Measurements from ENCODE around the gene ADAM22.

ADAM22 gene

GRCh38 chr7:88176190-88176589, 242.1 kb downstream of the ADAM22 start:
- H3K79me2 ChIP-seq (ENCODE audit: control insufficient read depth, low read length), result no peaks in the 10 kb centered on the region
- no peaks in the 10 kb centered on the region for H3F3A ChIP-seq (ENCODE audit: control insufficient read depth, insufficient read depth)

GRCh38 chr7:88183051-88183450, 249.0 kb downstream of the ADAM22 start:
- no peaks in the 10 kb centered on the region for H3K36me3 ChIP-seq (ENCODE audit: control insufficient read depth, low read length)
- H3K4me2 ChIP-seq (ENCODE audit: low read length), result no peak overlapping the region
- H3K9me2 ChIP-seq (replicated peaks; ENCODE audit: control insufficient read depth, low read length), result no peaks in the 10 kb centered on the region
- H3K4me1 ChIP-seq (ENCODE audit: control insufficient read depth, low read length), result no peaks in the 10 kb centered on the region
- no peak overlapping the region for H3K27ac ChIP-seq (ENCODE audit: low read depth, low read length)
- H4K20me1 ChIP-seq (ENCODE audit: control insufficient read depth, insufficient read depth, low read depth, low read length), result no peaks in the 10 kb centered on the region
- H3F3A ChIP-seq (ENCODE audit: control insufficient read depth, insufficient read depth), result no peaks in the 10 kb centered on the region
- no peak overlapping the region for H3K4me3 ChIP-seq (ENCODE audit: low read length)
- no peaks in the 10 kb centered on the region for H3K79me2 ChIP-seq (ENCODE audit: control insufficient read depth, low read length)
- peaks cover 4% of the 10 kb centered on the region; the same call in 1 of the 2 replicates for H3K27me3 ChIP-seq (ENCODE audit: control insufficient read depth, low read length)
- H3K9me3 ChIP-seq (ENCODE audit: control insufficient read depth, insufficient read depth, low read length), result no peaks in the 10 kb centered on the region
- TF ChIP-seq CTCF (IDR thresholded peaks at IDR 0.05; ENCODE audit: low read depth, low read length, poor library complexity, severe bottlenecking) (no peak), EZH2phosphoT487 (IDR thresholded peaks at IDR 0.05; ENCODE audit: borderline replicate concordance, low read length) (no peak)

More at GRCh38 chr7:88176190-88176589, 242.1 kb downstream of the ADAM22 start:
- Histone ChIP-seq H4K20me1 (ENCODE audit: control insufficient read depth, insufficient read depth, low read depth, low read length) (no peaks in the 10 kb centered on the region), H3K9me3 (ENCODE audit: control insufficient read depth, insufficient read depth, low read length) (no peaks in the 10 kb centered on the region), H3K9me2 (replicated peaks; ENCODE audit: control insufficient read depth, low read length) (no peaks in the 10 kb centered on the region), H3K4me3 (ENCODE audit: low read length) (no peak overlapping the region), H3K36me3 (ENCODE audit: control insufficient read depth, low read length) (no peaks in the 10 kb centered on the region), H3K4me2 (ENCODE audit: low read length) (no peak overlapping the region), H3K27ac (ENCODE audit: low read depth, low read length) (no peak overlapping the region), H3K4me1 (ENCODE audit: control insufficient read depth, low read length) (no peaks in the 10 kb centered on the region), H3K27me3 (ENCODE audit: control insufficient read depth, low read length) (peaks cover 4% of the 10 kb centered on the region; the same call in 1 of the 2 replicates)
- TF ChIP-seq CTCF (IDR thresholded peaks at IDR 0.05; ENCODE audit: low read depth, low read length, poor library complexity, severe bottlenecking) (no peak), EZH2phosphoT487 (IDR thresholded peaks at IDR 0.05; ENCODE audit: borderline replicate concordance, low read length) (no peak)

GRCh38 chr7:88184848-88185304, 250.8 kb downstream of the ADAM22 start:
- H3K4me2 ChIP-seq (ENCODE audit: low read length), result no peak overlapping the region

More at GRCh38 chr7:88184848-88185304, 250.8 kb downstream of the ADAM22 start:
- TF ChIP-seq EZH2phosphoT487 (IDR thresholded peaks at IDR 0.05; ENCODE audit: borderline replicate concordance, low read length) (no peak), CTCF (IDR thresholded peaks at IDR 0.05; ENCODE audit: low read depth, low read length, poor library complexity, severe bottlenecking) (no peak)
- H3K9me2 ChIP-seq (replicated peaks; ENCODE audit: control insufficient read depth, low read length), result no peaks in the 10 kb centered on the region
- H3K4me1 ChIP-seq (ENCODE audit: control insufficient read depth, low read length), result no peaks in the 10 kb centered on the region
- H3K27me3 ChIP-seq (ENCODE audit: control insufficient read depth, low read length), result no peaks in the 10 kb centered on the region
- H3K79me2 ChIP-seq (ENCODE audit: control insufficient read depth, low read length), result no peaks in the 10 kb centered on the region
- H3K36me3 ChIP-seq (ENCODE audit: control insufficient read depth, low read length), result no peaks in the 10 kb centered on the region
- H3K27ac ChIP-seq (ENCODE audit: low read depth, low read length), result no peak overlapping the region
- H4K20me1 ChIP-seq (ENCODE audit: control insufficient read depth, insufficient read depth, low read depth, low read length), result no peaks in the 10 kb centered on the region
- no peaks in the 10 kb centered on the region for H3K9me3 ChIP-seq (ENCODE audit: control insufficient read depth, insufficient read depth, low read length)
- H3K4me3 ChIP-seq (ENCODE audit: low read length), result no peak overlapping the region
- no peaks in the 10 kb centered on the region for H3F3A ChIP-seq (ENCODE audit: control insufficient read depth, insufficient read depth)

All from DOHH2 (cell line).